HG03565 (cell line): ENCODE data around the gene MOB1A.
A peak's percentile ranks its signal among the peaks of the same experiment; 100 is the strongest.
"Not testable (repeated sequence)": the region's sequence is repeated elsewhere in the genome, so short reads cannot be mapped to it uniquely, and the experiment has no call there.

Experiments used
- ATAC-seq: cut with Tn5 transposase; IDR thresholded peaks from one replicate; pipeline ENCODE4 v1.9.1; 2021; ENCODE audit warnings: mild to moderate bottlenecking, moderate library complexity; ENCODE audit not compliant: unreplicated experiment

MOB1A gene

DNA sequence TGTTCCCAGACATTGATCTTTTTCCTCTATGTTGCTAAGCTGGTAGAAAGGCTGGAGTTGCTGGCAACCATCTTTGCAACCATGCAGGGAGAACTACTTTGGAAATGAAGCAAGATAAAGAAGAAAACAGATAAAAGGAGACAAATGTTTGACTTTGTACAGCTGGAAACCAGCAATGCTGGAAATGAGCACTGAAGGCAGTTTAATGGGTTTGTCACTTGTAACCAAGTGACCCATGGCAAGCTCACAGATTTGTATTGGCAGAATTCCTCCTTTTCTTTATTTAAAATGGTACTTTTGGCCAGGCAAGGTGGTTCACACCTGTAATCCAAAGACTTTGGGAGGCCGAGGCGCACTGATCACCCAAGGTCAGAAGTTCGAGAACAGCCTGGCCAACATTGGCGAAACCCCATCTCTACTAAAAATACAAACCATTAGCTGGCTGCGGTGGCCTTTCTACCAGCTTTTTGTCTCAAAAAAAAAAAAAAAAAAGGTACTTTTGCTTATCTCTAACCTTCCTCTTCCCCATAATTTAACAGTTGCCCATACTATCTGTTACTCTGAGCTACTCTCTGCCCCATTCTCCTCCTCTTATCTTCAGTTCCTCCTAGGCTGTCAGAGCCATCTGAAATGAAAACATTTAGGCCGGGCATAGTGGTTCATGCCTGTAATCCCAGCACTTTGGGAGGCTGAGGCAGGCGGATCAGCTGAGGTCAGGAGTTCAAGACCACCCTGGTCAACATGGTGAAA is 28.9 kb downstream of the MOB1A start:
- ATAC-seq, result no peak

DNA sequence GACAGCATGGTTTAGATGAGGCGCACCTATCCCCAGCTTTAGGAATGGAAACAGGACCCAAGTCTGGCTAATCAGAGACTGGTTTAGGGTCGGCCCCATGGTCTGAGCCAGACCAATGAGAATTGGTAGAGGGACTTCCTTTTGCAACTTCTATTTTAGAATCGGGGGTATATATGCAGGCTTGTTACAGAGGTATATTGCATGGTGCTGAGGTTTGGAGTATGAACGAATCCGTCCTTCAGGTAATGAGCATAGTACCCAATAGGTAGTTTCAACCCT is 29.5 kb downstream of the MOB1A start:
- no peak for ATAC-seq

- ATAC-seq, result no peak
These were observed 30.0 kb downstream of the MOB1A start for GRCh38 chr2:74148457-74149246.

DNA sequence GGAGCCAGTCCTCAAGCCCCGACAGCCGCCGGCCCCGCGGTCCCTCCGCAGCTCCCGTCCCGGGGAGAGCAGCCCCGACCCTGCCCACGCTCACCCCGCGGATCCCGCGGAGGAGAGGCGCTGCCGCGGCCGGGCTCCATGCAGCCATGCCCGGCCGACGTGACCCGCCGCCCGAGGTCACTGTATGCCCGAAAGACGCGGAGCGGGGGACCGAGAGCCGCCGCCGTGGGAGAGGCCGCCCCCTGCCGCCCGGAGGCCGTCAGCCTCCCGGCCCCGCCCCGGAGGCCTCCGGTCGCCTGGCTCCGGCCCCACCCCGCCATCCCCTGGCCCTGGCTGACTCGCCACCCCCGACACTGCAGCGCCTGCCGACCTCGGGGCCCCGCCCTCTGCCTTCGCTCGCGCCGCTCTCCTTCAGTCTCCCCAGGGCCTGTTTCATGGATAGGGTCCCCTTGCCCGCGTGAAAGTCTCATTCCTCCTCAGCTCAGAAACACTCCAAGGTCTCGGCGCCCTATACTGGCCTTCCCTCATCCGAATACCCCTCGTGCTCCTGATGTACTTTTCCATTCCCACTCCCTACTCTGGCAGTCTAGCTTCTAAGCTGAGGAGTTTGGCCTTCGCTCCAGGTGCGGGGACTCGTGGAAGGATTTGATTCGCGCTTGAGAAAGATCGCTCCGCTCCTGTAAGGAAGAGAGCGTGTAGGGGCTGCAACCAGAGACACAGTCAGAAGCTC is 30.8 kb downstream of the MOB1A start, which contains the start of gene BOLA3:
TSS of gene BOLA3 (minus strand) at position 186 of the 730 bp plus-strand sequence. CDS start at position 148, 38 bp downstream.
- ATAC-seq, result peak; percentile 72

GRCh38 chr2:74146929-74147726 is 31.6 kb downstream of the MOB1A start:
- peak; percentile 7 for ATAC-seq

DNA sequence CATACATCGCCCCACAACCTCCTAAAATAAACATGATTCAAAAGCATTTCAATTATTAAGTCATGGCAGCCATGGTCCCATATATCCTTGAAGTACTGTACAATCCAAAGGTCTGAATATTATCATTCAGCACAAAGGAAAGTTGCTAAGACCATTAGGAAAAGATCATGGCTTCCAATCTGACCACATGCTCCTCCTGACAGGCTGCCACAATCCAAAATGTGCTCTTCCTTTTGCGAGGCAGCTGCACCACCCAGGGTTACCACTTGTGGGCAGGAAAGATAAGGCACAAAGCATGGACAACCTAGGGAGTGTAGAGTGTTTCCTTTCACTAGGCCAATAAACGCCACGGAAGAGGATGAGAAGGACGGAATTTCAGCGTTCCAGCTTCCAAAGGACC is 36.3 kb downstream of the MOB1A start:
- ATAC-seq, result no peak

DNA sequence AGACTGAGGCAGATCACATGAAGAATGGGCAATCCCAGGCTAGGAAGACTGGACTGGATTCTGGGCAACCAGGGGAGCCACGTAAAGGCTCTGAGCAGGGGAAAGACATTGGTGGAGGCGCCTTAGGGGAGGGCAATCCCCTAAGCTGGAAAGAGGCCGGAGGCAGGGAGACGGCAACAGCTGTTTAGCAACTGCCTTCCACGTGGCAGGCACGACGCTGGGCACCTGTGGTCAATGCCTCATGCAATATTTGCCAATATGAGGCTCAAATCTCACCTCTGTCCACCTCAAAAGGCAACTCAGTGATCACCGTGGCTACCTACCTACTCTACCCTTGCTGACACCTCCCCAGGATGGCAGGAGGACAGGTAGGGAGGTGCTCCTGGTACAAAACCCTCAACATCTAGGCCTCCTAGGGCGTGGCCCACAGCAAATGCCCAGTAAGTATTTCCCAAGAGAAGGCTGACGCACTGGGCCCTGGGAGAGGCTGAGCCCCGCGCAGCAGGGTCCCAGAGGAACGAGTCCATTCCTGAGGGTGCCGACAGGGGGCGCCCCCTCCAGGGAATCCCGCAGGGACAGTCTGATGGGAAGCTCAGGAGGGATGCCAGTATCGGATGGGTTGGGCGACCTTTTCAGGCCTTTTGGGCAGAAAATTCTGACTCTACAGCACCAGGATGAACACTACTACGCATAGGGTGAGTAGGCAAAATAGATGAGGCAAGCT is 39.9 kb downstream of the MOB1A start:
- ATAC-seq, result no peak

GRCh38 chr2:74137651-74138599 is 40.8 kb downstream of the MOB1A start:
- ATAC-seq, result no peak

- no peak for ATAC-seq
These were observed 46.8 kb downstream of the MOB1A start for GRCh38 chr2:74131901-74132300.

DNA sequence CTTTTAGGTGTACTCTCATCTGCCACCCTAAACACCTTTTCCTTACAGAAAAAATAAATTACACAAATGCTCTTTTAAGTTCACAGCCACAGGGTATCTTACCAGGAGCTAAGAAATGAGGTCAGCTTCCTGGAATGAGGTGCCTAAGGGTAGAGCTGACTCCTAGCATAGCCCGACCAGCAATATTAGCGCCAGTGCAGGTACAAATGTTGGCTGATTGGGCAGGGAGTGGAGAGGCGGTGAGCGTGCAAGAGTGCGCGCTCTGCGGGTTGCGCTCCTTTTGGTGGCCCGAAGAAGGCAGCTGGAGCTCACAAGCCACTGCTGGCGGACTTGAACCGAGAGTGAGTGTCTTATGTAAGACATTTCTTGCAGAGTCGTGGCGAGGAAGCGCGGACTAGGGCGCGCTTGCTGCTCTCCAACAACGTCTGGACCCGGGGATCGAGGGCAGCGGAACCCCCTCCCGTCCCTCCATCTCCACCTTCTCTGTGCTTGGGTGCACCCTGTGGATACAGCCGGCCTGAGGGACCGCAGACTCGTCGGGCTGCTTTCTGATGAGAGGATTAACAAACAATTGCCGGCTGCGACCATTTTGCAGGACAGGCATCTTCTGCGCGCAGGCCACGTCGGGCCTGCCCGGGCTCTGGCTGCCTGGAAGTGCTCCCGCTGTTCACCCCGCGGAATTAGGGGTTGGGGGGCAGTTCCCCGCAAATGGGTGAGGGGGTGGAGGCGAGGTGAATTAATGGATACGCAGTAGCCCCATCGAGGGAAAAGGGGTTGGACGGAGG is 48.3 kb downstream of the MOB1A start:
- no peak for ATAC-seq

- ATAC-seq, result no peak
These were observed 50.5 kb downstream of the MOB1A start for GRCh38 chr2:74128206-74128605.

DNA sequence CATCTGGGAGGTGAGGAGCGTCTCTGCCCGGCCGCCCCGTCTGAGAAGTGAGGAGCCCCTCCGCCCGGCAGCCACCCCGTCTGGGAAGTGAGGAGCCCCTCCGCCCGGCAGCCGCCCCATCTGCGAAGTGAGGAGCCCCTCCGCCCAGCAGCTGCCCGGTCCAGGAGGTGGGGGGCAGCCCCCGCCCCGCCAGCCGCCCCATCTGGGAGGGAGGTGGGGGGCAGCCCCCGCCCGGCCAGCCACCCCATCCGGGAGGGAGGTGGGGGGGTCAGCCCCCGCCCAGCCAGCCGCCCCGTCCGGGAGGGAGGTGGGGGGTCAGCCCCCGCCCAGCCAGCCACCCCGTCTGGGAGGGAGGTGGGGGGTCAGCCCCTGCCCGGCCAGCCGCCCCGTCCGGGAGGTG is 54.7 kb downstream of the MOB1A start:
- not testable (repeated sequence) for ATAC-seq

GRCh38 chr2:74121846-74122245 is 56.8 kb downstream of the MOB1A start:
- not testable (repeated sequence) for ATAC-seq

DNA sequence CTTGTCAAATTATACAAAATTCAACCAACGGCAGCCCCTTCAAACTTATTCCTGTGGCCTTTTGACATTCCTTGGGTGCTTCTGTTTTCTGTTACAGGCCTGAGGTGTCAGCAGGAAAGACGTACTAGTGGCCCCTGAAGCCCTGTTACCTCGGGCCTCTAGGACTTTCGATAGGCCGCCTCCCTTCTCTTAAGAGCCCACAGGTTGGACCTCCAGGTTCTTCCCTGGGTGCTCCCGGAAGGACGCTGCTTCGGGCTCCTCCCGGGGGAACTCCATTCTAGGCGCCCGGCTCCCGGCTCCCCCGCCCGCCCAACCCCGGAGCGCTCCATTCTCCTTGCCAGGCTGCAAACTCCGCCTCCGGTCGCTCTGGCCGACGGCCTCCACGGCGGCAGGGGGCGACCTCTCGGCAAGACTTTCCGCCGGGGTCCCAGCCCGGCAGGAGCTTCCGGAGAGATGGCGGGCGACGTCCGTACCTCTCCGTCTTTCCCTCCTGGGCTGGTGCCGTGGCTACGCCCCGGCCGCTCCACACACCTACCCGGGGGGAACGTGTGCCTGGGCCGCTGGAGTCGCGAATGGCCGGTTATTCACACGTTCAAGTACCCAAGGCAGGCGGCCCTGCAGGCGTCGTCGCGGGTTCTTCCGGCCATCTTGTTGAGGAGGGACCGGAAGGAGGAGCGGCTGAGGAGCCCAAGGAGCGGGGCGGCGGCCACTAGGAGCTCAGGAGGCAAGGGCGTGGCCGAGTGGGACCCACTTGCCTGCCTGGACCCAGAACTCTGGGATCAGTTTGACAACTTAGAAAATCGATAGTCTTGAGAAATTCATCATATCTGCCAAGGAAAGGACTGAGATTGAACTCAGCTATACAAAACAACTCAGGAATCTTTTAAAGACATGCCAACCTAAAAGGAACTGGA is 58.5 kb downstream of the MOB1A start:
- ATAC-seq, result peak; percentile 96

DNA sequence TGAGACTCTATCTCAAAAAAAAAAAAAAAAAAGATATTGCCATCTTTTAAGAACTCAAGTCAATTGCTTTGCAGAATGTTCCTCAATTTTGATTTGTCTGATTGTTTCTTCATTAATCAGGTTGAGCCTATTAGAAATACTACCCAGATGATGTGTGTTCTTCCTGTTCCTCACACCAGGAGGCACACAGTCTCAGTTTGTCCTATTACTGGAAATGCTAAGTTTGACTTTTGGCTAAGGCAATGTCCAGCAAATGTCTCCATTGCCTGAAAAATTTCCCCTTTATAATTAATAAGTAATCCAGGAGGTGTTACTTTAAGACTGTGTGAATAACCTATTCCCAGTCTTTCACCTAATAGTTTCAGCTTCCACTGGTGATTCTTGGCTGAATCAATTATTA is 59.3 kb downstream of the MOB1A start:
- ATAC-seq, result no peak

DNA sequence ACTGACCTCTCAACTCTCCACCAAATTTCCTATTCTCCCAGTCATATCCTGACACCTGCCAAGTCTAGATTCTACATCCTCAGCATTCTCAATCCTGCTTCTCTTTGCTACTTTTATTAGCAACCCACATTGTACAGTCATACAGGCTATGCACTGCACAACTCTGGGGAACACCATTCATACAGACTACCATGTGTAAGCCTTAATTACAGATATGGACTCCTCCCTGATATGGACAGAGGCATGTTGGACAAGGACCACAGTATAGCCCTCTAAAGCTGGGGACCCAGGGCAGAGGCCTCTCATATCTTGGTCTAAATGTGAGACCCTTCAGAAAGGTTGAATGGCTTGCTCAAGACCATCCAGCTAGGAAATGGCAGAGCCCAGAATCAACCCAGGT is 67.3 kb downstream of the MOB1A start:
- no peak for ATAC-seq

DNA sequence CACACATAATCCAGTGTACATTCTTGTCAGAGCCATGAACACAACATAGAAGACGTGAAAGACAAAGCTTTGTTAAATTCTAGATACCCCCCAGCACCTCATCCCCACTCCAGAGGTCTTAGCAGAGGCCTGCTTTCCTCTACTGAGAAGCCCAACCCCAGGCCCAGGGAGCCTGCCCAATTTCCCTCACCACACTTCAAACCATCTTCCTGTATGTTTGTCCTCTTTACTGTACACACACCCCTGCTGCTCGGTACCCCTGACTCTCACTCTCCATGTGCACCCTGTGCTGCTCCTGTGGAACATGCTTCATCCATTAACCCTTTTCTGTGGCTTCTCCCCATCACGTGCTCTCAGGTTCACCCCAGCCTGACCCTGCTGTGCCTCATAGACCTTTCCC is 68.1 kb downstream of the MOB1A start:
- ATAC-seq, result no peak
